SIG-M5 (cell line): ENCODE data around the gene SLC6A4.
"Not testable (repeated sequence)": the region's sequence is repeated elsewhere in the genome, so short reads cannot be mapped to it uniquely, and the experiment has no call there.

ENCODE experiments used
- DNase-seq: peaks from one replicate; lab custom pipeline; 2025; lab: John Stamatoyannopoulos, UW

Gene SLC6A4

DNA sequence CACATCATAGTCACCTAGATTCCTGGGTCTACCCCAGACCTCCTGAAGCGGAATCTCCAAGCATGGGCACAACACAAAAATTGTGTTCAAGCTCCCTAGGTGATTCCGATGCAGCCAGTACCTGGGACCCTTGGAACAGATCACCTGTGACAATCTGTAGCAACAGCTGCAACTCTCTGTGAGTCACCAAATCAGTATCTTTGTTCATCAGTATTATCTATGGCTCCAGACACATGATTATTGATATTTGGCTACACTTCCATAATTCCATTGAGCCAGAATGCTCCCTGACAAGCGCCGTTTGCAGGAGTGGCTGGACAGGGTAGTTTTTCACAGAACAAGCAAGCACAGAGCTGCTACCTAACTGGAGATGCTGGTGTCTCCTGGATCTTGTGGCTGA is 16.2 kb downstream of the SLC6A4 start:
- DNase-seq = no peak

DNA sequence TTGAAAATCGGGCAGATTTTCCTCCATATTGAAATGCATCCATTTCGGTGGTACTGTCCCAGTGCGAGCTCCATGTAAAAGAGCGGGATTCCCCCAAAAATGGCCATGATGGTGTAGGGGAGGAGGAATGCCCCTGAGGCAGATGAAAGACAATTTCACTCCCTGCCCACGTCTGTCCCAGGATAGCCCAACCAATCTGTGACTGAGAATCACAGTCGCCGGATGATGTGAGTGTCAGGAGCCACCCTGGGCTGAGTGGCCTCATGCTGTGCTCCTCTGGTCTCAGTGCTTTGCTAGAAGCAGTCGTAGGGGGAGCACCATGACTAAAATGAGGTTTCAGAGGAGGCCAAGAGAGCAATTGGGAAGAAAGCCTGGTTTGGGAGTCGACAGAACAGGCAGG is 16.7 kb downstream of the SLC6A4 start:
- no peak for DNase-seq

DNA sequence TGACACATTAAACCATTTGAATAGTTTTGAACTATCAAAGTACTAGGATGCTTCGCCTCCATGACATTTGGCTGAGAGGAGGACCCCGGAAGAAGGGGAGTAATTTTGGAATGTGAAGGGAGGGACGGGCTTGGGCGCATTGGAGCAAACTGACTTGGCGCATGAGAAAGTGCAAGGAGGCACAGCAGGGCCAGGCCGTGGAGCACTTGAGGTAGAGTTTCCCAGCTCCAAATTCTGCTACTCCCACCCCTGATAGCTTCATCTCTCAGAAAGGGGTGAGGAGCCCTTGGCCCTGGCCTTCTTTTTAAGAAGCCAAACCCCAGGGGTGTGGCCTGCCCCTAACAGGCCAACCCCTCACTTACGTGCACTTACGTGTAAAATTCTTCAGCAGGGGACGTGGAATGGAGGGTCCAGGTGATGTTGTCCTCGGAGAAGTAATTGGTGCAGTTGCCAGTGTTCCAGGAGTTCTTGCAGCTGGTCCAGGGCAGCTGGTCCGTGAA is 17.7 kb downstream of the SLC6A4 start:
- DNase-seq = no peak

DNA sequence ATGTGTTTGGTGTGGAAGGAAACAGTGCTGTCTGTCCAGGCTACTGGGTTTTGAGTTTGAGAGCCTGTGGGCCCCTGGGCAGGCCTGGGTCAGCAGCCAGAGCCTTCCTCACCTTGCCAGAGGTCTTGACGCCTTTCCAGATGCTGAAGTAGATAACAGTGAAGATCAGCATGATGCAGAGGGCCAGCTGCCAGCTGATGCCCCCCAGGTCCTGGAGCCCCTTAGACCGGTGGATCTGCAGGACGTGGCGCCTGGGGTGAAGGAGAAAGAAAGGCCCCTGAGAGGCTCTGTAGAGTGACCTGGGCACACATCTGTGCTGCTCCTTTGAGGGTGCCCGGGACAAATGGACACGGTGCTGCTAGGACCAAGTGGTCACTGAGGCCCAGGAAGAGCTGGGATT is 18.4 kb downstream of the SLC6A4 start:
- no peak for DNase-seq

DNA sequence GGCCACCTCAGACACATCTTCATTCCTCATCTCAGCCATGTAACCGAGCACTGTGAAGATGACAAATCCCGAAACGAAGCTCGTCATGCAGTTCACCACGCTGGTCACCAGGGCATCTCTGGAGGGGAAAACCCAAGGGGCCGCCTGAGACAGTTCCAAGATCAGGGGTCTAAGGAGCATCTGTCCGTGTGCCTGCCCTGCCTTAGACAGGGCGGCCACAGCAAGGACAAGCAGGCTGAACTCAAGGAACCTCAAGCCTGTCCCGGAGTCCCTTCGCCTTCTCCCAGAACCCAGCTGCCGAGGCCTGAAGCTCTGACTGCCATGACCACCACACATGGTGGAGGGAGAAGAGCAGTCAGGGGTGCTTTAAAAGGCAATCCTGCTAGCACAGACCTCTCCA is 22.7 kb downstream of the SLC6A4 start:
- DNase-seq = no peak

DNA sequence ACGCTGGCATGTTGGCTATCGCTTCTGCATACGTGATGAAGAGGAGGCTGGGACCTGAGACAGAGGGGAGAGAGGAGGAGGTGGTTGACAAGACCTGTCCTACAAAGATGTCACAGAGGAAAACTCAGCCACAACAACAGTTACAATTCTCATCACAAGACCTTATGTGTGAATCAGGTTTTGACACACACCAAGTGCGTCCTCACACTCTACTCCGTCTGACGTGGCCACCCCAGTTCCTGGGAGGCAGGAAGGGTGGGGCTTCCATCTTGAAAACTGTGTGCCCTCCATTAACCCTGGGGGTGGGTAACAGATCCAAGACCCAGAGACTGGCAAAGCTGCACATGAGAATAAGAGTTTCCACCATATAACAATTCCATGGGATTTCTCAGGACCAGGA is 24.1 kb downstream of the SLC6A4 start:
- no peak for DNase-seq

DNA sequence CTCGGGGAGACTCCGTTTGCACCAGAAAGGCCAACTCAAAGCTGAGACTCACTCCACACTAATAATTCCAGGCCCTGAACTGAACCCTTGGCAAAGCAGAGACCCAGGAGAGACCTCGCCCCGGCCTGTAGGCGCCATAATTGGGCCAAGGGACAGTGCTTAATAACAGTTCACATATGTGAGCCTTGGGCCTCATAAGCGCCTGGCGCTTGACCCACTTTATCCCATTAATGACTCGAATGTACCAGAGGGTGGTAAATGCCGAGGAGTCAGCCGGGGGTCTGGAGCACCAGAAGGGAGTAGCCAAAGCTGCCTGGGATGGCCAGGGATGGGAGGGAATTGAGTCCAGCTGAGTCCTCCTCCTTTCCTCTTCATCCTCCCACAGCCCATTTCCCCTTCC is 24.6 kb downstream of the SLC6A4 start:
- DNase-seq = no peak

DNA sequence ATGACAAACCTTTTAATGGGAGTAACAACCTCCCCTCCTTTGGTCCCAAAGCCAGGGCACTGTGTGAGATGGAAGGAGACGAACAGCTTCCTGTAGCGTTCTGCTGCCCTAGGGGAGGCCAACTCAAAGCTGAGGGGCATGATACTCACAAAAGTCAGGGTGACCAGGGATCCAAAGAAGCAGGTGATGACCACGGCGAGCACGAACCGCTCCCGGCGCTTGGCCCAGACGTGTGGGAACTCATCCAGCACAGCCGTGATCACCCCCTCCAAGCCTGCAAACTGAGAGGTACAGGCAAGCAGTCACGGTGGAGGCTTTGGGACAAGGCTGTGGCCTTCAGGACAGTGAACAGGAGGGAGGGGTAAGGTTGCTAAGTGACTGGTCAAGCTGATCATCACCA is 25.1 kb downstream of the SLC6A4 start:
- DNase-seq = no peak

DNA sequence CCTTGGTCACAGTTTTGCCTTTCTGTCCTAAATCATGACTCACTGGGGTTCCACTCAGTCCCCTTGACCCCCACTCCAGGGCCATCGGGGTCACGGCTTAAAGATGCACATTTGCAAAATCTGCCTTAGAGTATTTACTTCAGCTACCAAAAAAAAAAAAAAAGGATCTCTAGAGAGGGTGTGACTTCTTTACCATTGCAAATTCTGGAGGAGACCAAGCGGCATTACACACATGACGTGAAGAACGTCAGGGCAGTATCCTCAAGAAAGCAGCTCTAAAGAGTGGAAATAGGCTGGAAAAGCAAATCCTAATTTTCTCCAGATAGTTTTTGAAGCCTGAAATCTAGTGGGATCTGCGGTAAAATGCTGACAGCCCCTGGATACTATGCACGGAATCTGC is 25.6 kb downstream of the SLC6A4 start:
- no peak for DNase-seq

DNA sequence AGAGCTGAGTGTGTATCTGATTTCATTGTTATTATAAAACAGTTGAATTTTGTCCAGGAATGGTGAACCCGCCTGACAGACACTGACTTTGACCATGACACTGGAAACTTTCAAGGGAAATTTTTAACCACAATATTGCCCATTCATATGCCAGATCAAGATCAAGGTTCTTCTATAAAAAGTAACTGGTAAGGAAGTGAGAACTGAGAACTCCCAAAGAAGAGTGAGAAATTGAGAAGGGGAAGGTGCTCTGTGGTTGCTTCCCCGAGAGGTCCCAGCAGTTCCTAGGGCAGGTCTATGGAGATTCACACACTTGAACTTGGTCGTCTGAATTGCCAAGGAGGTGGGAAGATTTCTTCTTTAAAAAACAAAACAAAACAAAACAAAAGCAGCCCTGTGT is 27.3 kb downstream of the SLC6A4 start:
- DNase-seq = no peak

DNA sequence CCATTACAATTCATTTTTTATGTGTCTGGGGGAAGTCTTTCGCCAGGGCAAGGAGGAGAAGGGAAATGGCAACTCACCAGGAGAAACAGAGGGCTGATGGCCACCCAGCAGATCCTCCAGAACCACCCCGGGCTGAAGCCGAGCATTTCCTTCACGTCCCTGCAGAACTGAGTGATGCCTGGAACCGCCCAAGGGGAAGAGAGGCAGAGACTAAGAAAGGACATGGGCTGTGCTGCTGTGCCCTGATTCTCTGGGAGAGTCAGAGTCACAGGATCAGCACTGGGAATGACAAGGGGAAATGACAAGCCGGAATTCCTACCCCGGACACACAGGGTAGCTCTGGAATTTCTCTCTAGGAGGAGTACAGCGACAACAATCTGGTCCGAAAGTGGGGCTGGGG is 27.8 kb downstream of the SLC6A4 start:
- no peak for DNase-seq

DNA sequence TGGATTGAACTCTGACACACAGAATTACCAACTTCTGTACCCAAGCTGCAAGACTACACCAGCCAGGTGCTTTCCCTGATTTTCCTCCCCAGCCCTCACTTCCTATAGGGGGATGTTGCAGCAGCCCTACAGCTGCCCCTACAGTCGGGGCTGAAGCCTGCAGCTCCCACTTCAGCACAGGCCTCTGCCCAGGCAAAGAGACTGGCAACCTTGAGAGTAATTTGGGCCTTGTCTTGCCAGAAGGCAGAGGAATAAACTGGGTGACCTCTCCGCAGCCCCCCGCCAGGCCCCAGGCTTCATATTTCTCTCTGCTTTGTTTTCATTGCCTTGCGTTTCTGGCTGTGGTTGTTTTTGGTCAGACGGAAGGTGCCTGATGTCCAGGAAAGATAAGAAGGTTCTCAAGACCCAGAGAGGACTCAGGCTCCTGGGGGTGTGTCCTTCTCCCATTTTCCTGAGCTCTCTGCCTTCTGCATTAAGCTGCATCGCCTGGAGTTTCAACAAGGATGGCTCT is 32.0 kb downstream of the SLC6A4 start:
- no peak for DNase-seq

DNA sequence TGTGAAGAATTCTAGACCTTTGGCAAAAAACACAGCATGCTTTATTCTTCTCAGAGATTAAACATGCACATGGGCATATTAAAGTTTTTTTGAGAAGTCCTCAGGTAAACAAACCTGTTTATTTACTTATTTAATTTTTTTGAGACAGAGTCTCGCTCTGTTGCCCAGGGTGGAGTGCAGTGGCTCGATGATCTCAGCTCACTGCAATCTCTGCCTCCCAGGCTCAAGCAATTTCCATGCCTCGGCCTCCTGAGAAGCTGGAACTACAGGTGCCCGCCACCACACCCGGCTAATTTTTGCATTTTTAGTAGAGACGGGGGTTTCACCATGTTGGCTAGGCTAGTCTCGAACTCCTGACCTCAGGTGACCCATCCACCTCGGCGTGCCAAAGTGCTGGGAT is 34.8 kb downstream of the SLC6A4 start:
- DNase-seq = not testable (repeated sequence)

DNA sequence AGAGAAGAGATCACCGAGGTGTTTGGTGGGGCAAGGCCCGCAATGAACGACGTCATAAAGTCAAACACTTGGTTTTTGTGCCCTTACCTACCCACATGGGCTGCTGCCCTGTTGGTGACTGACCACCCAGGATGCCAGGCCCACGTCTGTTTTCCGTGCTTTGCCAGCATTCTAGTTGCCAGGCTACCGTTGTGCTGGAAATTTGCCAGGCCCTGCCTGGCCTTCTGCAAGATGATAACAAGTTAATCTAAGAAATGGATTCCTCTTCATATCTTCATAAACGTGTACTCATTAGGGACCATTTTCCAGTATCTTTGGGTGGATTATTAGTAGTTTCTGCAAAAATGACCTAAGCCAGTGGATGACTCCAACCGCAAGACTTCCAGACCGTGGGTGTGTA is 35.4 kb downstream of the SLC6A4 start:
- DNase-seq = no peak

DNA sequence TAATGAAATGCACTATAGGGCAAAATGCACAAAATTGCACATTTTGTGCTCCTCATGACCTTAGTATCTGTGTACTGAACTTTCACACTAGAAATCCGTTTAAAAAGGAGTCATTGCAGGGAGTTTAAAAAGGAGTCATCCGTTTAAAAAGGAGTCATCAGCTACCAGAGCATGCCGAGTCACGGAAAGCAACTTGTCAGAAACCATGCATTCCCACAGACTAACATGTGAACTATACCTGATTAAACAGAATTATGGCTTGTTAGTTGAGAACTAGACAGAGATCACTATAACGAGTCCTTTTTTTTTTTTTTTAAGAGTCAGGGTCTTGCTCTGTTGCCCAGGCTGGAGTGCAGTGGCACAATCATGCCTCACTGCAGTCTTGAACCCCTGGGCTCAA is 35.9 kb downstream of the SLC6A4 start:
- no peak for DNase-seq

DNA sequence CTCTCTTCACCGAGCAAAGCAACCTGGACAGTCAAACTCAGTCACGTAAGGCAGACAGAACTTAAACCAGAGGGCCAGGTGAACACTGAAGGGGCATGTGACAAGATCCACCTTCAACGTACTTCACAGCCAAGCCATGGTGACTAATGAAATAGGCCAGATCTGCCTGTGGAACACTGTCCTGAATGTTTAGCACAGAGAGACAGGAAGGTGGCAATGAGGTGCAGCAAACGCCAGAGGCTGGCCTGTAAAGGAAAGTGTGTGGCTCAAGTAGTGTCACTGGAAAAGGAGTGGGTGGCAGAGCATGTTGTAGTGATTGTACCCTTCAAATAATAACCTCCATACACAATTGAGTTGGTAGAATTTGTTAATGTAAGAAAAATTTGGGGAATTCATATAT is 38.1 kb downstream of the SLC6A4 start:
- DNase-seq = no peak

DNA sequence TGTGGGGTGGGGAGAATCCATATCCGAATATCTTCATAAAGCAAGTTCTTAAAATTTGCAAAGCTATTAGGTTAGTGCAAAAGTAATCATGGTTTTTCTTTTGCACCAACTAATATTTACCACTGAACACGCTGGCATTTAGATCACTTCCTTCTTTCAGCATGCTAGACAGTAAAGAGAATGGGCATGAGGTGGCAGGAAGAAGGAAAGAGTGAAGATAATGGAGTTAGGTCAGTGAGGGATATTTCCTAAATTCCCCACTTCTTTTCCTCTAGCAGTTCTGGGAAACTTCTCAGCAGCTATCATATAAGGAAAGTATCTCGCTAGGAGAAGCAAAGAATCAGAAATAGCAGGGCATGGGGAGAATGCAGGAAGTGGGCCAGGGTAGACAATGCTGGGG is 39.0 kb downstream of the SLC6A4 start:
- DNase-seq = no peak

DNA sequence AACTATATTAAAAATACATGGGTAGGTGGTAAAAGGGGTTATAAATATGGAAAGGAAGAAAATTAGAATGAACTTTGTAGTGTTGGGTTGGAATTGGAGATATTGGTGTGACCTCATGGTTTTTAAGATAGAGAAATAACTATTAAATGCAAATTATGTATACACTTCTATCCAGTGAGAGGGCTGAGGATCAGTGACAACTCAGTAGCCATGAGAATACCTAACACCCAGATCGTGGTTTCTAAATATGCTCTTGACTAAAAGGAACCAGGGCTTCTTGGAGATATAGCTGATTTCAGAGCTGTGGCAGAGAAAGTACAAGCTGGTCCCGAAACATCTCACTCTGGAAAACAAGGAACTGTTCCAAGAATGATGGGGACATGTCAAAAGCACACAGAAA is 44.4 kb downstream of the SLC6A4 start:
- DNase-seq = no peak

DNA sequence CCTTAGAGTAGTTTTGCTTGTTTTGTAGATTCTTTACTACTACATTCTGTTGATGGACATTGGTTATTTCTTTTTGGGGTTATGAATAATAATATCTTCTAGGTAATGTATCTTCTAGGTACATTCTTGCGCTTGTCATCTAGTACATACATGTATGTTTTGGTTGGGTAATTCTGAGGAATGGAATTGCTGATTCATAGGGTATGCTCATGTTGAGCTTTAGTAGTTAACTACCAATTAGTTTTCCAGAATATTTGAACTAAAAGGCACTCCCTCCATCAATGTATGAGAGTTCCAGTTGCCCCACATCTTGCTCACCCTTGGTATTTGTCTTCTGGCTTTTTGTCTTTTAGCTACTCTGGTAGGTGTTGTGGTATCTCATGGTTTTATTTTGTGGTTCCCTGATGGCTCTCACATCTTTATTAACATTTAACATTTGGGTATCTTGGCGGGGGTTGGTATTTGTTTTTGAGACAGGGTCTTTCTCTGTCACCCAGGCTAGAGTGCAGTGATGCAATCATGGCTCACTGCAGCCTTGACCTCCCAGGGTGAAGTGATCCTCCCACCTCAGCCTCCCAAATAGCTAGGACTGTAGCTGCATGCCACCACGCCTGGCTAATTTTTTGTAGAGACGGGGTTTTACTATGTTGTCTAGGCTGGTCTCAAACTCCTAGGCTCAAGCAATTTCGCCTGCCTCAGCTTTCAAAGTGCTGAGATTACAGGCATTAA is 47.1 kb downstream of the SLC6A4 start:
- no peak for DNase-seq

DNA sequence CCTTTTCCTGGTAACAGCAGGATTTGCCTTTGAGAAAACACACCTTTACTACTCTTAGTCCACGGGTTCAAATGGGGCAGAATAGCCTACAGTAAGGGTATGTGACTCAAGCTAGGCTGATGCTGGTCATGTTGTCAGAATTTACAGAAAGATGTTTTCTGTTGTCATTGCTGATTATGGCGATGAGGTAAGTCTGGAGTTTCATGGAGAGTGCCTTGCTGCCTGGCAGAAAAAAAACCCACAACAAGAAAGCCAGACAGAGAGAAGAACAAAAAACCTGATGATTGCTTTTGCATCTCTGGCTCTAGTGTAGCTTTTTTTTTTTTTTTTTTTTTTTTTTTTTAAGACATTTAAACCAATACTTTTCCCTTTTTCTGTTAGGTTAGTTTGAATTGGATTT is 47.9 kb downstream of the SLC6A4 start:
- no peak for DNase-seq

DNA sequence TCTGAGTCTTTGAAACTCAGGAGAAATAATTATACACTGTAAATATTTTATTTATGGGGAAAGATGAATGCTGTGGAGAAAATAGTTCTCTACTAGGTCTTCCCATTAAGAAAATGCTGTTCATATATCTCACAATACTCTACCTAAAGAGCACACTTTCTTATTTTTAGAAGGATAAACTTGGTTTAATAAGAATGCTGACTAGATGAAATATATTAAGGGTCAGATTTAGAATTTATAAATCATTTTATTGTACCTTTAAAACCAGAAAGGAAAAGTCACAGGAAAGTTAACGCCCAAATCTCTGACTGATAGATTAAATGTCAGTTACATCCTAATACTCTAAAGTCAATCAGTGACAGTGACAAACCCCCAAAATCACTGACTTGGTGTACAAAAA is 48.7 kb downstream of the SLC6A4 start:
- no peak for DNase-seq

DNA sequence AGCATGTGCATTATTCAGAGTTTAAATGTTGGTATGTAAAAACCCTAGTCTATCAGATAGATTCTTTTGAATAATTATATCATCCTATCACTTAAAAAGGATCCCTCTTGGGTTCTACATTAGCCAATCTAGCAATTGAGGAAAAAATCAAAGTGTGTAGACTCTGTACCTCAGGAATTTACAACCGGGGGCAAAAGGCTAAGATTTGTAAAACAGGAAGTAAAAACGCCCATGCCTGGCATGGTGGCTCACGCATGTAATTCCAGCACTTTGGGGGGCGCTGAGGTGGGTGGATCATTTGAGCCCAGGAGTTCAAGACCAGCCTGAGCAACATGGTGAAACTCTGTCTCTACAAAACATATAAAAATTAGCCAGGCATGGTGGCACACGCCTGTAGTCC is 58.6 kb downstream of the SLC6A4 start:
- DNase-seq = no peak

DNA sequence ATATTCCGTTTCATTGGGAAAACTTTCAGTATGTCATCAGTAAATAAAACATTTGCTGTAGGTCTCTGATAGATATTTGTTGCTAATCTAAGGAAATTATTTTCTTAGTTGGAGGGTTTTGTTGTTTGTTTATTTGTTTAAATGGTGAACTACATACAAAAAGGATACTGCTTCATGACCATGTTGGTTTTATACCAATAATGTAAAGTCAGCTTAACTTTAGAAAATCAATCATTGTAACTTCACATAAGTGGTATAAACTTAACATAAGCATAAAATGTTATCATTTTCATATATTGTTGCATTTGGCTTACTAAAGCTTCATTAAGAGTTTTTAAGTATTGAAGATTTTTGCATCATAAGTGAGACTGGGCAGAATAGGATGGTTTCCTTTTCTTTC is 60.9 kb downstream of the SLC6A4 start:
- no peak for DNase-seq

DNA sequence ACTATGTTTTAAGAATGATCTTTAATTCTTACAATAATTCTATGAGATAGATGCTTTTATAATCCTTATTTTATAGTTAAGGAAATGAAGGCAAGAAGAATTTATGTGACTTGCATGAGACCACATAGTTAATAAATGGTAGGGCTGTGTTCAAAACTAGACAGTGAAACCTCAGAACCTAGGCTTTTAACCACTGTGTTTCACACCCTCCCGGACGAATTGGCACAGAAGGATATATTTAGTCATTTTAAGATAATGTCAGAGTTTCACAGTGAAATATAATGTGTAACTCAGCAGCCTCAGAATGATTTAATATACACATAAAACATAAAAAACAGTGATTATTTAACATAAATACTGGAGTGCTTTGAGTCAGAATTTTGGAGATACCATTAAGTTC is 61.8 kb downstream of the SLC6A4 start:
- no peak for DNase-seq
